Epithelial cell of proximal tubule (primary cell): ENCODE results near the gene PHACTR1. TPM values are rescaled to one million over a fixed set of nuclear protein-coding genes. Genes with fewer than 3 reads are reported as not detected.

Source experiments
- DNase-seq: peaks from one replicate; pipeline ENCODE4 v3.0.0-alpha.2; 2011; ENCODE audit warnings: low read depth
- H3K4me3 ChIP-seq: 2 replicates; pipeline ENCODE4 v1.5.1; 2011; ENCODE audit warnings: low read depth, mild to moderate bottlenecking, low read length
- total RNA-seq: library from RNA; depleted of rRNA; stranded (reverse); fragments of >200 nt; gene quantifications from 2 replicates; pipeline ENCODE4 v1.2.3, GENCODE V29; 2015
- TF ChIP-seq, protein P1 (sequence below): conservative IDR thresholded peaks from 2 replicates; pipeline ENCODE4 v1.5.1; 2012; ENCODE audit warnings: low read depth, mild to moderate bottlenecking, low read length

PHACTR1 gene
- total RNA-seq, 1 donor from 2014 or later, result 0.98 TPM

DNA sequence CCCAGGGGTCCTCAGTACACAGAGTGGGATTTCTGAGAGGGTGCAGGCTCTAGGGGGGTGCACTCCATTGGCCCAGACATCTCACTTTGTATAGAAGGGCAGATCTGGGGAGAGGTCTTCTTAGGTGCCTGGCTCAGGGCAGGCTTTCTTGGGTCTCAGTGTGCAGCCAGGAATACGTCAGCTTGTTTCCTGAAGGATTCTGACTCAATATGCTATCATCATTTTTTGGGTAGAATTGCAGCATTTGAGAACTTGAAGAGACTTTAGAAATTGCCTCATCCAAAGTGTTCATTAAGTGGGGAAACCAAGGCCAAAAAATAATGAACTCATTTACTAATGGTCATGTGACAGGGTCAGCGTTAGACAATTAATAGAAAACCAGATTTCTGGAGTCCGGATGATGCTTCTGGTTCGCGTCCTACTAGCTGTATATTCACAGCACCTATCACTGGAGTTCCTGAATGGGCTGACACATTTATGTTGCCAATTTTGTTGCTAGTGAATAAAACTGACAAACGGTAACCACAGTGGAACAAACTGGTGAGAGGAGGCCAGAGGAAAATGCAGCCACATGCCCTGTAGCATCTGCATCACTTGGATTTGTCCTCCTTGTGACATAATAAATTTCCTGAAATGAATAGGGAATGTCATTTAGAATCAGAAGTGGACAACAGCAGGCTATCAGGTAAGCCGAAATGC, 372.9 kb downstream of the PHACTR1 start:
- TF ChIP-seq, protein P1, sequence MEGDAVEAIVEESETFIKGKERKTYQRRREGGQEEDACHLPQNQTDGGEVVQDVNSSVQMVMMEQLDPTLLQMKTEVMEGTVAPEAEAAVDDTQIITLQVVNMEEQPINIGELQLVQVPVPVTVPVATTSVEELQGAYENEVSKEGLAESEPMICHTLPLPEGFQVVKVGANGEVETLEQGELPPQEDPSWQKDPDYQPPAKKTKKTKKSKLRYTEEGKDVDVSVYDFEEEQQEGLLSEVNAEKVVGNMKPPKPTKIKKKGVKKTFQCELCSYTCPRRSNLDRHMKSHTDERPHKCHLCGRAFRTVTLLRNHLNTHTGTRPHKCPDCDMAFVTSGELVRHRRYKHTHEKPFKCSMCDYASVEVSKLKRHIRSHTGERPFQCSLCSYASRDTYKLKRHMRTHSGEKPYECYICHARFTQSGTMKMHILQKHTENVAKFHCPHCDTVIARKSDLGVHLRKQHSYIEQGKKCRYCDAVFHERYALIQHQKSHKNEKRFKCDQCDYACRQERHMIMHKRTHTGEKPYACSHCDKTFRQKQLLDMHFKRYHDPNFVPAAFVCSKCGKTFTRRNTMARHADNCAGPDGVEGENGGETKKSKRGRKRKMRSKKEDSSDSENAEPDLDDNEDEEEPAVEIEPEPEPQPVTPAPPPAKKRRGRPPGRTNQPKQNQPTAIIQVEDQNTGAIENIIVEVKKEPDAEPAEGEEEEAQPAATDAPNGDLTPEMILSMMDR, result no peak
- DNase-seq, result no peak
- H3K4me3 ChIP-seq, result no peak overlapping the region

DNA sequence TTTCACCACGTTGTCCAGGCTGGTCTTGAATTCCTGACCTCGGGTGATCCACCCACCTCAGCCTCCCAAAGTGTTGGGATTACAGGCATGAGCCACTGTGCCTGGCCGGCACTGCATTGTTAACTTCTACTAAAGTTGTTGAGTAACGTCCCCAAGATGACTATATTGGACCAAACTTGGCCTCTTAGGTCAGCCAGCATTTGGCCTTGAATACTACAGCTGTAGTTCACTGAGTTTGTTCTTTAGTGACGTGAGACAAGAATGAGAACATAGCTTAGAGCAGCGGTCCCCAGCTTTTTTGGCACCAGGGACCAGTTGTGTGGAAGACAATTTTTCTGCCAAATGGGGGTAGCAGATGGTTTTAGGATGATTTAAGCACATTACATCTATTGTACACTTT, 374.6 kb downstream of the PHACTR1 start:
- DNase-seq, result no peak
- TF ChIP-seq, protein P1, result no peak

DNA sequence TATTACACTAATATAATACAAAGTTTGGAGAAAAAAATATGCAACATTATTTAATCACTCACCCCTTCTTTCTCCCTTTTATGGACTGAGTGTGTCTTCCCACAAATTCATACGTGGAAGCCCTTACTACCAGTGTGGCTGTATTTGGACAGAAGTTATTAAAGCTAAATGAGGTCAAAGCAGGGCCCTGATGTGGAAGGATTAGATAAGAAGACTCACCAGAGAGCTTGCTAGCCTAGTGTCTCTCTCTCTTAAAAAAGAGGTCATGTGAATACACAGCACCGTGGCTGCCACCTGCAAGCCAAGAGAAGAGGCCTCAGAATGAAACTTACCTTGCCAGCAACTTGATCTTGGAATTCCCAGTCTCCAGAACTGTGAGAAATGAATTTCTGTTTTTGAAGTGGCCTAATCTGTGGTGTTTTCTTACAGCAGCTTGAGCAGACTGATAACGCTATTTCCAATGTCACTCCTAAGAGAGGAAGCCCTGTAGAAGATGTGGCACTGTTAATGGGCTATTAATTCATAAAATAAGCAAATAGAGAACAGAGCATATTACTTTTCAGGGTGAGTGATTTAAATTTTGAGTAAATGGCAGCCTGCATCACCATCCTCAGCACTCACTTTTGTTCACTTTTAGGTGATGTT, 378.3 kb downstream of the PHACTR1 start:
- TF ChIP-seq, protein P1, result no peak
- no peak overlapping the region for H3K4me3 ChIP-seq
- no peak for DNase-seq

More for the DNA sequence above, 374.6 kb downstream of the PHACTR1 start:
- H3K4me3 ChIP-seq, result no peak overlapping the region

DNA sequence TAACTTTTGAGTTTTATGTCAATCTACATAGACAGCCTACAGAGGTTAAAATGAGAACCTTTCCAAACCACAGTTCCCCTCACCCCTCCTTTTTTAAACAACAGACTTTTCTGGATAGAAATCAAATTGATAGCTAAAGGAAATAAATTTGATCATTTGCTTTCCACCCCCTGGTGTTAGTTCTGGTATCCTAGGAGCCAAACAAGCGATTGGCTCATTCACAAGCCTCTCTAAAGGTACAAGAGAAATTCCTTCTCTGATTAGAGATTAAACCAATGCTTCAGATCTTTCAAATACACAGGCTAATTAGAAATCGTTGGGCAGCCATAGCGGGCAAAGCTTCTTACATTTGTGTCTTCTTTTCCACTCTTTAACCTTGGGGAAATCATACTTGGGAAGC, 379.5 kb downstream of the PHACTR1 start:
- no peak overlapping the region for H3K4me3 ChIP-seq
- TF ChIP-seq, protein P1, result no peak
- DNase-seq, result no peak

DNA sequence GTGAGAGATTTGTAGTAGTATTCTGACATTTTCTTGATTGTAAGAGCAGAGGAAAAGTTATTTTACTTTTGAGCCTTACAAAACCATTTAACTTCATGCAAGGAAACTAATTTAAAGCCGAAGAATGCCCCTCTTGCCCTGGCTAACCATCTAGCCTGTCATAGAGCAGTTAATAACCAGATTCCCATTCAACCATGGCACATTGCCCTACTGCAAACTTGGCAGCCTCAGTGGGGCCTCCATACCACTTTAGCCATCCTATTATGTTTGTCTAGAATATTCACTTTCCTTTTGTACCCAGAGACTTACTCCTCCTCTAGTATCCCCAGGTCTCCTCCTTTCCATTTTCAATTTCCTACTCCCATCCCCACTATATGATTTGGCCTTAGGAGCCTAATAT, 380.9 kb downstream of the PHACTR1 start:
- no peak for DNase-seq
- H3K4me3 ChIP-seq, result no peak overlapping the region
- TF ChIP-seq, protein P1, result no peak

DNA sequence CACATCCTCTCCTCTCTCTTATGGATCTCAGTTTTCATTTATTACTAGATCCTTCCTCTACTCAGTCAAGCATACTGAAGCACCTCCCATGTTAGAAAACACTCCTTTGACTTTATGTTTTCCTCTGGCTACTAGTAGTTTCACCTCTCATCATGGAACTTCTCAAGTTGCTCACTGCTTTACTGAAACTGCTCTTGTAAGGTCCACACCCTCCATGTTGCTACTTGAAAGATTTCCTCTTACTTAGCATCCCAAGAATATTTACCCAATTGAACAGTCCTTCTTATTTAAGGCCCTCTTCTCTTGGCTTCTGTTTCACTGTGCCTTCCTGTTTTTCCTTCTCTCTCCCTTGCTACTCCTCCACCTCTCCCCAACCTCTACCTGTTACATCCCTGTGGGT, 381.4 kb downstream of the PHACTR1 start:
- no peak for DNase-seq
- H3K4me3 ChIP-seq, result no peak overlapping the region
- TF ChIP-seq, protein P1, result no peak
